Eye (tissue), 1 donor: ENCODE measurements around the gene CDH18.

Experiments
- DNase-seq: peaks from one replicate; pipeline ENCODE4 v3.0.0-alpha.2; 2015

CDH18 gene

DNA sequence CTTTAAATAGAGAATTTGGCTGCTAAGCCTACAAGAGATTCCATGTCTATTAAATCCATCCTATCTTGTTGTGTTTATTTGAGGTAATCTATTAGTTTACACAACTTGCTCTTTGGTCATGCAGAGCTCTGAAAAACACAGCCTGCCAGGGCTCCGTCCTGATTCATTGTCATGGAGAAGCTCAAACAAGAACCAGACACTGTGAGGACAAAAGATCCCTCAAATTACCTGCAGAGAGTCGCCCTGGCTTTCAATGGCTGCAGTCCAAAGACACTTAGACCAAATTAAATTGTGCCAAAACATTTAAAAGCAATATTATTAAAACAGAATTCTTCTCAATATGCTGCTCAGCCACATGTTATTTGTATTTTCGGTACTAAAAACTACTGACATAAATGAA is 60.1 kb downstream of the CDH18 start:
- DNase-seq, result no peak

DNA sequence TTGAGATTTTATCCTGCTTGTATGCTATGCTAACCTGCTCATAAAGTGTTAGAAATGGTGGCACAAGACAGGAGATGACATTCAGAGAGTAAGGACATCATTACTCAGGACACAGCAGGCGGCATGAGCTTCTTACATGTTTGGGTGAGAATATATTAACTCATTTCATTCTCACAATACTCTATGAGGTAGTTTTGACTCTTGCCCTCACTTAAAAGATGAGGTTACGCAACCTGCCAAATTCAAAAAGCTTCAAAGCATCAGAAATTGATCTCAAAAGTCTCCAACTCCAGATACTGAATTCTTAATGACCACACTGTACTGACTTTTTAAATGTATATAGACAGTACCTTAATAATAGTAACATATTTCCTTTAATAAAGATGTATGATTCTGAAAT is 60.8 kb downstream of the CDH18 start:
- no peak for DNase-seq

GRCh38 chr5:19923742-19924141 is 64.3 kb downstream of the CDH18 start:
- no peak for DNase-seq

DNA sequence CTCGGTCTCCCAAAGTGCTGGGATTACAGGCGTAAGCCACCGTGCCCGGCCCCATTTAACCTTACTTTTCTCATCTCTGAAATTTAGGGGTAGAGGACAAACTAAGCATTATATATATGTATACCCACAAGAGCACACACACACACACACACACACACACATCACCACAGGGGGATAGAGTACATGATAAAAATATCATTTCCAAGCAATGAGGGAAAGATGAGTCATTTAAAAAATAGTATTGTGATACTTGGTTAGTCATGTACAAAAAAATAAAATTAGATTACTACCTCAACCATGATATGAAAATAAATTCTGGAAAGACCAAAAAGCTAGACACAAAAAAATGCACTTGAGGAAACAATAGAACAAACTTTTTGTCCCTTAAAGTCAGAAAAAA is 67.2 kb downstream of the CDH18 start:
- DNase-seq, result no peak

- DNase-seq, result no peak
Observed at GRCh38 chr5:19918780-19919179, 69.2 kb downstream of the CDH18 start.

- no peak for DNase-seq
Observed at GRCh38 chr5:19917588-19918122, 70.3 kb downstream of the CDH18 start.

DNA sequence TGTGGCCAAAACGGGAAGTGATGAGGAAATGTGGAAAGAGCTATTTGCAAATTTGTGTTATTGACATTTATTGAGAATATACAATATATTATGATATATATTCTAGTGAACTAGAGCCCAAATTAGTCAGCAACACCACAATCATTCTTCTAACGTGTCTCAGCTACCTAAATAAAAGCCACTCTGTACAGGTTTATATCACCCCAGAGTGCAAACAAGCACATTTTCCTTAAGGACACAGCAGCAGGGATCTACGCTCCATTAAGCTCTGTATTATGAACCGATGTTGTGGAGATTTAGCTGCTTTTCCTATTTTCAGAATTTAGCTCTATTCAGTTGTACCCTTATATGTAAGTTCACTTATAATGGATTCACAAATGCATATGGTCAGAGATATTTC is 77.9 kb downstream of the CDH18 start:
- no peak for DNase-seq

GRCh38 chr5:19904766-19905165 is 83.2 kb downstream of the CDH18 start:
- DNase-seq, result no peak

- DNase-seq, result no peak
Observed at GRCh38 chr5:19903611-19904010, 84.4 kb downstream of the CDH18 start.

DNA sequence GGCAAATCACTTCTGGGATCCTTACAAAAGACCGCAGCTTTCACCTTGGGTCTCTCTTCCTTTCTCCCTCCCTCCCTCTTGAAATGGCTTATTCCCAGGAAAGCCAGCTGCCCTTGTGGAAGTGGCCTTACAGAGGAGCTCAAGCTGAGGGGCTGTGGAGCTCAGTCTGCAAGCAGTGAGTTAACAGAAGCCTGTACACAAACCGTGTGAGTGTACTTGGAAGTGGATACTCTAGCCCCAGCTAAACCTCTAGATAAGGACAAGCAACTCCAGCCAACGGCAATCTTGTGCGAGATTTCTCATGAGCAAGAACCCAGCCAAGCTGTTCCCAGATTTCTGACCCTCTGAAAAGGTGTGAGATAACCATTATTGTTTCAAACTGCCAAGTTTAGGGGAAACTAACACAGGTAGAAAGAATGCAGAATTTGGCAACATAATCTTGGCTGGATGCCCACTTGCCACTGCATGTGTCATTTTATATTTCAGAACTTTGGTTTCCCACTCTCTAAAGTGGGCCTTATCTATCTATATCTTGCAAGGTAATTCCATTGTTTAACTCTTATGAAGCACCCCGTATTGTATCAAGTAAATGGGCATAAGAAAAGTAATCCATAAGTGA is 85.6 kb downstream of the CDH18 start:
- no peak for DNase-seq

- DNase-seq, result no peak
Observed at GRCh38 chr5:19900269-19900668, 87.7 kb downstream of the CDH18 start.

GRCh38 chr5:19891658-19892057 is 96.3 kb downstream of the CDH18 start:
- no peak for DNase-seq

- no peak for DNase-seq
Observed at GRCh38 chr5:19886123-19886917, 101.7 kb downstream of the CDH18 start.

DNA sequence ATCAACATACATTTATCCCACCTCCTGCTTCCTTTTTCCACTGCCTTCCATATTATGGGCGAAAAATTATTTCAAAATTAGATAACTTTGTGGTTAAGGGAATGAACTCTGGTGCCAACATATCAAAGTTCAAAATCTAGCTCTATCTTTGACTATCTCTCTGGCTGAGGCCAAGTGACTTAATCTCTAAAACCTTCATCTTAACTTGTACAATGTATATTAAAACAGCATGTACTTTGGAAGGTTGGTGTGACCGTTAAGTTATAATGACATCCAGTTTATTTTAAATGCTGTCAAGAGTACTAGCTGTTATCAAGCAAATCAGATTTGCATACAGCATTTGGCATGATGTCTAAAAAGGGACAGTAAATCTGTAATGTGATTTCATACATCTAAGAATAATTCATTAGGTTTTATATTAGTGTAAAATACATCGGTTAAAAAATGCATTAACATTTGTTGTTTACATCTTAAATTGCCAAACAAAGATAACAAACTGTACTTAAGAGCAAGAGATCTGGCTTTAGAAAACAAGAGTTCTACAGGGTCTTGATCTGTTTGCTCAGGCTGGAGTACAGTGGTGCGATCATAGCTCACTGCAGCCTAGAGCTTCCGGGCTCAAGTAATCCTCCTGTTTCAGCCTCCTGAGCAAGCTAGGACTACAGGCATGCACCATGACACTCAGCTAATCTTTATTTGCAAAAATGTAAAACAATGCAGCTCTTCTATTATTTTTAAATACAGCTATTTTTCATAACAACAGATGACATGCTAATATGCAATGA is 102.8 kb downstream of the CDH18 start:
- no peak for DNase-seq

DNA sequence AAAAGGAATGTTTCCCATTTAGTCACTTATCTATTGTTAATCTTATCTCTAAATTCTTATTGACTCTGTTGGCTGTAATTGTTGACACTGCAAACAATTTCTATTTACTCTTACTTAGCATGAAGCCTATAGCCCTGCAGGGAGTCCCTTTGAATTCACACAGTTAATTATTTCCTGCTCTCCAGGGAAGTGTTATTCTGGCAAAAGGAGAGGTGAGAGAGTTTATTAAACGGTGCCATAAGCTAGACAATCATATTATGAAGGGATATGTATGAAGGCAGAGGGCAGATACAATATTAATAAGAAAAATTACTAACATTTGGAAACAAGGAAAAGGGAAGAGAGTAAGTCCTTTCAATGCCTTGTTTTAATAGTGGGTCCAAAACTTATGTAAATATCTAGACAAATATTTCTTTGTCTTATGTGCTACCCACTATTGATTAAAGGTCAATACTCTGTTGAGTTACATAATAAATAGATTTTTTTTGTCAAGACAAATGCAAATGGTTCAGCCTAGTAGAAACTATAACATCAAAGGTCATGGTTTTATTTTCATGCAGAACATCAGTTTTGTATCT is 107.1 kb downstream of the CDH18 start:
- DNase-seq, result no peak

DNA sequence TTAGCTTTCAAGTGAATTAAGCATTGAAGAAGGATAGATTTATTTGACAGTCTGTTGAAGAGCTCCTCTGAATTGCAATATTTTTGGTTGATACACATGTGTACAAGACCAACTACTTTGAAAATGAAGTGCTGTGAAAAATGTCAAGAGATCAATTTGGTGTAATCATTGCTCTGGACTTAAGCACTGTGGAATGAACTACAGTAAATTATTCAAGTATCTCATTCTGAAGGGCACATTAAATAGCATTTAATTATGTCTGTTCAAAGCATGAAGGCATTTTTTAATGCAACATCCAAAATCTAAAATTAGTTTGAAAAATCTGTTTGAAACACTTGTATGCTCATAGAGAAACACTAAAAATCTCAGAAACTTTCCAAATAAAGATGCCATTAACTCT is 107.5 kb downstream of the CDH18 start:
- DNase-seq, result no peak

DNA sequence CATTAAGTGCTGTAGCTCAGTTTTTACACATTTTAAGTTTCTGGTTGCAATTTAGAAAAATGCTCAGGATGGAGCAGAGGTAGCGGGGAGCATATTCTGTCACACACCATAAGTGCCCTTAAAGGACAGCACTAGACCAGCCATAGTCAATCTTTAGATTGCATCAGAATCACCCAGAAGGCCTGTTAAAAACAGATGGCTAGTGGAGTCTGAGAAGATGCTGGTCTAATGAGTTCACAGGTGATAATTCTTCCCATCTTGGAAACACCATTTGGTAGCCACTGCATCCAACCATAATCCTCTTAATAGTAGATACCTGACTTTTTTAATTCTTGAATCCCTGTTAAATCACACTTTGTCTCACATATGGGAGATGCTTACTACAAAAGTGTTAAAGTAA is 113.2 kb downstream of the CDH18 start:
- no peak for DNase-seq

DNA sequence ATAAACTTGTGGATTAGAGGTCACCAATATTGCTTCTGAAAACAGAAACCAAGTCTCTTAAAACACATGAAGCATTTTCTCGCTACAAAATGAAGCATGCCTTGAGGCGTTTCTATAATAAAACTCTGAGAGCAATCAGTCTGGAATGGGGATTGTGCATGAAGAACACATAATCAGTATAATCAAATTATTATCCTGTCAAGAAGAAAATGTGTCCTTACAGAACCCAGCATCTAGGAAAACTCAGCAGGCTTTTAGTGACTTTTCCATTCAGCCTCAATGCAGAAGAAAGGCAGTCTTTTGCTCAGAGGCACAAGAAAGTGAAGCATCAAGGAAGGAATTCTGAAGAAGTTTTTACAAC is 121.9 kb downstream of the CDH18 start:
- DNase-seq, result peak; percentile 23

GRCh38 chr5:19865336-19866089 is 122.5 kb downstream of the CDH18 start:
- DNase-seq, result no peak

DNA sequence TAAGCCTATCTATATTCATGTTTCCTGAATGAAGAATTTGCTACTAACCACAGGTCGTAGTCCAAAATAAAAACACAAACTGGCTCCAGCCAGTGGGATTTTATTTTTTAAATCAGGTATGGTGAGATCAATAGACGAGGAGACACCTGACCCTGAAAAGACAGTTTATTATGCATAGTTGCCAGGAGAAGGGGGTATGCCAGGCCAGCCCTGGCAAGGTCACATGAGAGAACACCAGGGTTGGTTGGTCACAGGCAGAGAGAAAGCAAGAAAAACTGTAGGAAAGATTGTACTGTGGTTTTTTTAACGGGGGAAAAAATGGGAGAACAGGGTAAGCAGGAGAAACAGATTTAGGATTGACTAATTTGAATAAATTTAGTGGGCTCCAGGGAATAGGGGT is 125.3 kb downstream of the CDH18 start:
- no peak for DNase-seq

GRCh38 chr5:19859020-19859419 is 129.0 kb downstream of the CDH18 start:
- no peak for DNase-seq

DNA sequence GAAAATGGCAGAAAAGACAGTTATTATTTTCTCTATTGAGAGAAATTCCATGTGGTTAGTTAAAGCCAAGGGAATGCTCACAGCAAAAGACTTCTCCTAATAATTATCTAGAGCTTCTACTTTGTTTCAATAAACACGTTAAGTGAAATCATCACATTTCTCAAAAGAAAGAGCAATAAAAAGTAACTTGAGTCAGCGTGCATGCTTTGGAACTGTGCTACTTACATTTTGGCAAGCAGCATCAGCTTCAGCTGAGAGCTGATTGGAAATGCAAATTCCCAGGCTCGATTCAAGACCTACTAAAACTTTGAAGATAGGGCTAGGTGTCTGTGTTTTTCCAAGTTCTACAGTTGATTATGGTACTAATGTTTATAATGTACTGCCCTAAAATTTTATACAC is 132.1 kb downstream of the CDH18 start:
- DNase-seq, result no peak

DNA sequence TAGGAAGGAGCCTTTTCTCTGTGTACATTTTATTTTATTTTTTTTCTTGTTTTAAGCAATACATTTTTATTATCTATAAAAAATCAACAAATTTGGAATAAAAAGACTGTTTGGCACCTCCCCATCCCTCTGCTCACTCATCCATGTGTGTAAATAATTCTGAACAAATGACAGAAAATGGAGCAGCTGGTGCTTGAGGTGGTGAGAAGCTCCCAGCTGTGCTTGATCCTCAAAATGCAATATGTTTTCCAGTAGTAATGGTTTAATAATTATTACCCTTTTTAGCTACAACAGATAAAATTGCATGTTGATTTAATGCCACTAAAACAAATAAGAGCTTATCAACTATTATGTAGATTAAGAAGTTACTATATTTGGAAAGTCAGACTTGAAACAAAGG is 132.5 kb downstream of the CDH18 start:
- no peak for DNase-seq
